Midbrain (tissue), 1 donor: ENCODE data around the gene LHPP.
A peak's percentile ranks its signal among the peaks of the same experiment; 100 is the strongest.

Experiments used
- DNase-seq: peaks from one replicate; lab custom pipeline; 2025; lab: John Stamatoyannopoulos, UW

Gene LHPP

GRCh38 chr10:124470544-124471434 is 9.2 kb downstream of the LHPP start:
- no peak for DNase-seq

DNA sequence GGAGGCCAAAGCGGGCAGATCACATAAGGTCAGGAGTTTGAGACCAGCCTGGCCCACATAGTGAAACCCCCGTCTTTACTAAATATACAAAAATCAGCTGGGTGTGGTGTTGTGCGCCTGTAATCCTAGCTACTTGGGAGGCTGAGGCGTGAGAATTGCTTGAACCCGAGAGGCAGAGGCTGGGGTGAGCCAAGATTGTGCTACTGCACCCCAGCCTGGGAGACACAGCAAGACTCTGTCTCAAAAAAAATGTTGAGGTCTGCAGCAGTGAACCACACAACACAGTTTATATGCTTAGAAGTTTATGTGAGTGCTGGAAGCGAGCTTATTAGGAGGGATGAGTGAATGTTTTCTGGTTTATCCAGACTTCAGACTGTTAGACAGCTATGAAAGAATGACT is 10.4 kb downstream of the LHPP start:
- DNase-seq = no peak

DNA sequence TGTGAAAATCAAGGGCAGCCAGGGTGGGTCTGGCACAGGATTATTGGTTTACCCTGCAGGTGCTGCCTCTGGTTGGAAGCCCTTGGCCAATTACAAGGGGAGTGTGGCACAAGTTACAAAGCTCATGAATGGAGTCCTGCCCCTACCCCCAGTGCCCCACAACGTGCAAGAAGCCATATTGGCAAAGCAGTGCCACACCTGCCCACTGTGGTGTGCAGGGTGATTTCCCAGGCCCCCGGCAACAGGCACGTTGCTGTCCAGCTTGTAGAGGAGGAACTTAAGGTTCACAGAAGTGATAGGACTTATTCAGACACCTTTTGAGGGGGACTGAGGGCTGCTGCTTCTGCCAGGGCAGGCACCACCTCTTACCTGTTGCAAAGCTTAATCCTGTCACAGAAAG is 11.4 kb downstream of the LHPP start:
- no peak for DNase-seq

- no peak for DNase-seq
Observed at GRCh38 chr10:124474514-124475070, 13.0 kb downstream of the LHPP start.

- DNase-seq = no peak
Observed at GRCh38 chr10:124476043-124476725, 14.6 kb downstream of the LHPP start.

- no peak for DNase-seq
Observed at GRCh38 chr10:124477614-124478363, 16.2 kb downstream of the LHPP start.

DNA sequence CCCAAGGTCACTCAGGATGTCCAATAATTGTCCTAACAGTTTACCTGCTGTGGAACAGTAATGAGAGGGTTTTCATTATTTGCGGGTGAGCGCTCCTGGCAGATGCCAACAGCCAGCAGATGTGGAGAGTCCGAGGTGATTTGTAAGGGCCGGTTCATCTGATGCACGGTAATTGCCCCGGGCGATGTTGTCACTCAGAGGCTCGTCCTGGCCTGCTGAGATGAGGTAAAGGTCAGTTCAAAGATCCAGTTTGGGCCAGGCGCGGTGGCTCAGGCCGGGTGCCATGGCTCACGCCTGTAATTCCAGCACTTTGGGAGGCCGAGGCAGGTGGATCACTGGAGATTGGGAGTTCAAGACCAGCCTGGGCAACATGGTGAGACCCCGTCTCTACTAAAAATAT is 16.9 kb downstream of the LHPP start:
- DNase-seq = no peak

- no peak for DNase-seq
Observed at GRCh38 chr10:124480860-124481259, 19.2 kb downstream of the LHPP start.

- no peak for DNase-seq
Observed at GRCh38 chr10:124481717-124482116, 20.1 kb downstream of the LHPP start.

DNA sequence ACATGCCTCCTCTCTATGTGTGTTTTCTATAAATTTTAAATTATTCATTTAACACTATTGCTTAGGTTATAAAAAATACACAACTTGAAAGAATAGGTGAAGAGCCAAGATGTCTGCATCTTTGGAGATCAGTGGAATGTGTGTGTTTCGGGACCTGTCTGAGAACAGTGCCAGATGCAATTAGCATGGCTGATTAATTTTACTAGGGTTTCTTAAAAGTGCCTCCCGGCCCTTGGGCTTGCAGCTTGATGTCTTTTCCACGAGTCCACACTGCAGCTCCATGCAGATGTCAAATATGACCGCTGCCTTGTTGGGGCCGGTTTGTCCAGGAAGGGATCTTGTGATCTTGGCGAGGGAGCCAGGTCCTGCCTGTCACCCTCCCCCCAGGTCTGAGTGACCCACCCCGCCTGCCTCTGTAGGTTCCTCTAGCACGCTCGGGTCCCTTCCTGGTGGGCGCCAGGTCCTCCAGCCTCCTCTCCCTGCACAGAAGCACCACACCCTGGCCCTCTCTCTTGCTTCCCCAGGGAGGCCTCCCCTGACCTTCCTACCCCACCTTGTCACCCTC is 20.7 kb downstream of the LHPP start:
- DNase-seq = no peak

DNA sequence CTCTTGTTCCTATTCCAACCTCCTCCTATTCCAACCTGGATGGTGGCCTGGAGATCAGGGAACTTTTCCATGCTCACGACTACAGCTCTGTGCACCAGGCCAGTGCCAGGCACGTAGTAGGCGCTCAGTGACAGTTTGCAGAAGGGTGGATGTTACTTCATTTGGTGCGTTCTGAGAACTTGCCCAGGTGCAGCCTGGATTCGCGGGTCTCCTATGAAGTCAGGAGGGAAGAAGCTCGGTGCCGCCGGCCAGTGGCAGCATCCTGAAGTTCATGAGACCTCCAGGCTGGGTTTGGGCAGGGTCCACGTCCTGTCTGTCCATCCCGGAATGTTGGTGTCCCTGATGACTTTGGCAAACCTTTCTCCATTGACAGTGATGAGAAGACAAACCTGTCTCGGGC is 21.3 kb downstream of the LHPP start:
- no peak for DNase-seq

- DNase-seq = no peak
Observed at GRCh38 chr10:124484031-124484430, 22.4 kb downstream of the LHPP start.

- peak; percentile 22 for DNase-seq
Observed at GRCh38 chr10:124484661-124485060, 23.0 kb downstream of the LHPP start.

DNA sequence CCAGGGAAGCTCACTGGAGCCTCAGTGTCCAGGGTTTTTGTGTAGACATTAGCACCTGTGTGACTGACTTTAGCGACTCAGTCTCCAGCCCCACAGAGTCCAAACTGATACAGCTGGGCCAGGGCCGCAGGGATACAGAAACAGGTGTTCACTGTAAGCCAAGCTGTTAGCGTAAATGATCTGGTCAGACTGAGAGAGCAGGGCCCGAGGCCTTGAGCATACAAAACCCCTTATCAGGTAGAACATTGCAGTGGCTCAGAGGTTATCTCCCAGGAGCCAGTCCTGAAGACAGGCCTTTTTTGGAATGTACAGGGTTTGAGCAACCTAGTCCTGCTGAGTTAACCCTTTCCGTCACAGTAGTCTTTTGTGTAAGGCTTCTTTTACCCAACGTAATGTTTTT is 25.0 kb downstream of the LHPP start:
- DNase-seq = no peak

DNA sequence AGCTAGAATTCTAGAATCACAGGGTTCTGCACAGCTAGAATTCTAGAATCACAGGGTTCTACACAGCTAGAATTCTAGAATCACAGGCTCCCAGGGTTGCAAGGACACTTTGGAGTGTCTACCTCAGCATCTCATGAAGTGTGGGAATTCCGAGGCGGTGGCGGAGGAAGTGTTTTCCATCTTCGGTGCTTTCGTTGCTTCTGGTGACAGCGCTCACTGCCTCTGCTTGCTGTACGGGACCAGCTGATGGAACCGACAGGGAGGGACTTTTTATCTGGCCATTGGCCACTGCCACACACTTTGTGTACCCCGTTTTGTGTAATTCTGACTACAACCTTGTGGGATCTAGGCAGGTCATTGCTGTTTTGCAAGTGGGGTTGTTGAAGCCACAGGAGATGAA is 29.5 kb downstream of the LHPP start:
- DNase-seq = no peak

DNA sequence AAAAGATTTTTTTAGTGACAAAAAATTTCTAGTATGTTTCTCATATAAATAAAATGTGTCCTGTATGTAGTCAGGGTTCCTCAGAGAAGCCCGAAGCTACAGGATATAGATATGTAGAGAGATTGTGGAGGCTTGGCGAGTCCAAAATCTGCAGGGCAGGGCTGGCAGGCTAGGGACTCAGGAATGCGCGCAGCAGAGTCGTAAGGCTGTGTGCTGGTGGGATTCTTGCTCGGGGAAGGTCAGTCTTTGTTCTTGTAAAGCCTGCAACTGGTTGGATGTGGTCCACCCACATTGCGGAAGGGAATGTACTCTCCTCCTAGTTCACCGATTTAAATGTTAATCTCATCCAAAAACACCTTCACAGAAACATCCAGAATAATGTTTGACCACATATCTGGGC is 30.6 kb downstream of the LHPP start:
- DNase-seq = no peak

GRCh38 chr10:124493214-124493882 is 31.7 kb downstream of the LHPP start:
- no peak for DNase-seq

- DNase-seq = no peak
Observed at GRCh38 chr10:124494046-124494807, 32.6 kb downstream of the LHPP start.

DNA sequence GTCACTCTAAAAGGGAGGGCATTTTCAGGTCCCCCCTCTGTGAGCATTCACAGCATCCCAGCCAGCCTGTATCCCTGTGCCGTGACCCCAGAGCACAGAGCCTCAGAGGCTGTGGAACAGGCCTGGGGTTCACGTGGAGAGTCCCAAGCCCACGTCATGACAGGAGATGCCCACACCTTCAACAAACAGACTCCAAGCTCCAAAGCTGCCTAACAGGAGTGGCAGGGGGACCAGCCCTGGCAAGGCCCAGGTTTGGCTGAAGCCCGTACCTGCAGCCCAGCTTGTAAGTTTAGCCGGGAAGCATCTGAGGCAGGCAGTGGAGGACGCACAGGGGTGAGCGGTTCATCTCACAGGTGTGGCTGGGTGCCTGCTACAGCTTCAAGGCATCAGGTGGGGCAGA is 33.5 kb downstream of the LHPP start:
- DNase-seq = no peak

DNA sequence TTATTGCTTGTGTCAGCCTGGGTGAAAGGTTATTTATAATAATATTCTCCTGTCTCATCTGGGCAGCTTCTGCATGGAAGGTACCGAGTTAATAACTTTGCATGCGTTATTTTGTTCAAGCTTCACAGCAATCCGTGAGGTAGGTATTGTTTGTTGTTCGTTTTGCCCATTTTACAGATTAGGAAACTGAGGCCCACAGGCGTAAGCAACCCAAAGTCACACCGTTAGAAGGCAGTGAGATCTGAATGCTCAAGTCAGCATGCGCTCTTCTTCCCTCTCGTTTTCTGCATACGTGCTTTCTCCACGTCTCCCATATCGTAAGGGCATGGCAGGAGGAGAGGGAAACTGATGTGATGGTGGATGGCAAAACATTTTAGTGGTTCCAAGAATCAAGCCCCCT is 34.1 kb downstream of the LHPP start:
- no peak for DNase-seq

- DNase-seq = no peak
Observed at GRCh38 chr10:124496150-124496549, 34.5 kb downstream of the LHPP start.
